GM18873 (cell line): ENCODE data around the gene PCDHGB4.
"Not testable (repeated sequence)": the region's sequence is repeated elsewhere in the genome, so short reads cannot be mapped to it uniquely, and the experiment has no call there.

Source experiments
- ATAC-seq: cut with Tn5 transposase; IDR thresholded peaks from one replicate; pipeline ENCODE4 v1.9.1; 2021; ENCODE audit warnings: mild to moderate bottlenecking, moderate library complexity, moderate number of reproducible peaks; ENCODE audit not compliant: unreplicated experiment, low FRiP score

Gene PCDHGB4

DNA sequence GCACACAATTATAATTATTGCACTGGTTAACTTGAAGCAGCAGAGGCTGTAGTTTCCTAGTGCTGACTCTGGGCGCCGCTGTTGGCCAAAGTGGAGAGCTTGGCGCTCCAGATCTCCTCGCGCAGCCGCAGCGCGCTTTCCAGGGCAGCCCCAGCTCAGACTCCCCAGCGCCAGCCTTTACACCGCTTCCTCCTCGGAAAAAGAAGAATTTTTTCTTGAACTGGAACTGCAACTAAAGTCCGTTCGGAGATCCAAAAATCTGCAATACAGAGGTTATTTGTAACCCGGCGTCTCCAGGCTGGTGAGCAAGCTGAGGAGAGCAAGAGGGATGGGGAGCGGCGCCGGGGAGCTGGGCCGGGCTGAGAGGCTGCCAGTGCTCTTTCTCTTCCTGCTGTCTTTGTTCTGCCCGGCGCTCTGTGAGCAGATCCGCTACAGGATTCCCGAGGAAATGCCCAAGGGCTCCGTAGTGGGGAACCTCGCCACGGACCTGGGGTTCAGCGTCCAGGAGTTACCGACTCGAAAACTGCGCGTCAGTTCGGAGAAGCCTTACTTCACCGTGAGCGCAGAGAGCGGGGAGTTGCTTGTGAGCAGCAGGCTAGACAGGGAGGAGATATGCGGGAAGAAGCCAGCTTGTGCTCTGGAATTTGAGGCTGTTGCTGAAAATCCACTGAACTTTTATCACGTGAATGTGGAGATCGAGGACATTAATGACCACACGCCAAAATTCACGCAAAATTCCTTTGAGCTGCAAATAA, at the start of gene PCDHGB4:
Gene PCDHGB4, plus strand, starts transcription at position 142 of the 755 bp plus-strand sequence. Its CDS starts 187 bp downstream, at position 329.
- ATAC-seq = not testable (repeated sequence)

DNA sequence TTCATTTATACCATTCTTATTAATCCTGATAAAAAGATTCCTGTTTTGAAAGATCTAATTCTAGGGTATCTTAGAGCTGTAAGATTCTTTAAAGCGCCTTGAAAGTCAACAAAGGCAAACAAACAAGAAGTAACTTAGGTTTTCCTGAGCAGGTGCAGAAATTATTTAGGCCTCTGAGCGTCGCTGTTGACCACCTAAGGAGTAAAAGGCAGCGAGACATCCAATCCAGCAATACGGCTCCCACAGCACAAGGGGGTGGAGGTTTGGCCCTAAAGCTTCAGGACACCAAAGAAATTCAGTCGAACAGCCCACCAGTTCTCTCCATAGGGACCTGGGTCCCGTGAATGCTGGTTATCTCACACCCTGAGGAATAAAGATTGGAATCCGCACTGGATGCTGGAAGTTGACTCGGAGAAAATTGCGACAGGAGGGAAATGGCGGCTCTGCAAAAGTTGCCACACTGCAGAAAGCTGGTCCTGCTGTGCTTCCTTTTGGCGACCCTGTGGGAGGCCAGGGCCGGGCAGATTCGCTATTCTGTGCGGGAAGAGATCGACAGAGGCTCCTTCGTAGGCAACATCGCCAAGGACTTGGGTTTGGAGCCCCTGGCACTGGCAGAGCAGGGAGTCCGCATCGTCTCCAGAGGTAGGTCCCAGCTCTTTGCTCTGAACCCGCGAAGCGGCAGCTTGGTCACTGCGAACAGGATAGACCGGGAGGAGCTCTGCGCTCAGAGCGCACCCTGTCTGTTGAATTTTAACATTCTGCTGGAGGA, 48.8 kb upstream of the PCDHGB4 start, which contains the start of gene PCDHGA2:
Gene PCDHGA2, plus strand, starts transcription at position 223 of the 769 bp plus-strand sequence.
- ATAC-seq = no peak

DNA sequence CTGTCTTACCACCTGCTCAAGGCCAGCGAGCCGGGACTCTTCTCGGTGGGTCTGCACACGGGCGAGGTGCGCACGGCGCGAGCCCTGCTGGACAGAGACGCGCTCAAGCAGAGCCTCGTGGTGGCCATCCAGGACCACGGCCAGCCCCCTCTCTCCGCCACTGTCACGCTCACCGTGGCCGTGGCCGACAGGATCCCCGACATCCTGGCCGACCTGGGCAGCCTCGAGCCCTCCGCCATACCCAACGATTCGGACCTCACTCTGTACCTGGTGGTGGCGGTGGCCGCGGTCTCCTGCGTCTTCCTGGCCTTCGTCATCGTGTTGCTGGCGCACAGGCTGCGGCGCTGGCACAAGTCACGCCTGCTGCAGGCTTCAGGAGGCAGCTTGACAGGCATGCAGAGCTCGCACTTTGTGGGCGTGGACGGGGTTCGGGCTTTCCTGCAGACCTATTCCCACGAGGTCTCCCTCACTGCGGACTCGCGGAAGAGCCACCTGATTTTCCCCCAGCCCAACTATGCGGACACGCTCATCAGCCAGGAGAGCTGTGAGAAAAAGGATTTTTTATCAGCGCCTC, 46.6 kb upstream of the PCDHGB4 start:
- ATAC-seq = not testable (repeated sequence)

DNA sequence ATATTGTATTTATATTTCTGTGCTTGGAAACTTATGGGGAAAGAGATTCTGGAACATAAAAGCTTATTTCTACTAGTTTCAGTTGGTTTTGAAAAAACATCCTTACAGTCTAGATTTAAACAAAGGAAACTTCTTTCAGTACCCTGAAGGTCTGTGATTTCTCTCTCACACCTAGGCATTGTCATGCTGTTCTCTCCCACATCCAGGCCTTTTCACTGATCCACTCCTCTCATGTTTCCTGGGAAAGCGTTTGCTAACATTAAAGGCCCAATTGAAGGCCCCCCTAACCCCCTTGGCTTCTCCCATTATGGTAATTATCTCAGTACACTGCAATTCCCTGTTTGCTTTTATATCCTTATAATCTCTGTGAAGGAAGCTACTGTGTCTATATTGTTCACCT, 44.7 kb upstream of the PCDHGB4 start:
- ATAC-seq = no peak

DNA sequence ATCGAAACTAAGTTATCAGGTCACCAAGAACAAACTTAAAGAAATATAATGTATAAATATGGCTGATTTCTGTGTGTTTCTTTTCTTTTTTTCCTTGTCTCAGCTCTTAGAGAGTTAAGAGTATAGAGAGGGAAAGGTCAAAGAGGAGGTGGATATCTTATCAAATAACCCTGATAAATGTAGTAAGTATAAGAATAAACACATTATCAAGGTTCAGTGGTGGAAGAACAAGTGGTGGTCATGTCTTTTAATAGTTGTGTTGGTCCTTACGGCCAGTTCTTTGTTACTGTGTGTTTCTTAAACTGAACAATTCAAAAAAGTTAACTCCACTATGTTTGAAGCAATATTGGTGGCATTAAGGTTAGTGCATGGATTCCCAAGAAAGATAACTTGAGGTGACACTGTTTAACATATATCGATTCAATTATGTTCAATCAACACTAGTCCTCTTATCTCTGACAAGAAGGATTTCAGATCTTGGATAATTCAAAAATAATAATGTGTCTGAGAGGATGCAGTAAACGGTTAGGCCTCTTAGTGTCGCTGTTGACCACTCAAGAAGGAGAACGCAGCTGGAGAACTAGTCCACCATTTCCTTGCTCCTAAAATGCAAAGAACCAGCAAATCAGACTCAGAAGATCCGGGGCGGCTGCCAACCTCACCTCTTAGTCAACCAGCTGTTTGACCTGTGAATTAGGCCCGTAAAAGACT, 44.1 kb upstream of the PCDHGB4 start, which contains the start of gene PCDHGA3:
Gene PCDHGA3, plus strand, starts transcription at position 588 of the 711 bp plus-strand sequence. CDS start 205 bp downstream, outside the sequence.
- ATAC-seq = no peak

DNA sequence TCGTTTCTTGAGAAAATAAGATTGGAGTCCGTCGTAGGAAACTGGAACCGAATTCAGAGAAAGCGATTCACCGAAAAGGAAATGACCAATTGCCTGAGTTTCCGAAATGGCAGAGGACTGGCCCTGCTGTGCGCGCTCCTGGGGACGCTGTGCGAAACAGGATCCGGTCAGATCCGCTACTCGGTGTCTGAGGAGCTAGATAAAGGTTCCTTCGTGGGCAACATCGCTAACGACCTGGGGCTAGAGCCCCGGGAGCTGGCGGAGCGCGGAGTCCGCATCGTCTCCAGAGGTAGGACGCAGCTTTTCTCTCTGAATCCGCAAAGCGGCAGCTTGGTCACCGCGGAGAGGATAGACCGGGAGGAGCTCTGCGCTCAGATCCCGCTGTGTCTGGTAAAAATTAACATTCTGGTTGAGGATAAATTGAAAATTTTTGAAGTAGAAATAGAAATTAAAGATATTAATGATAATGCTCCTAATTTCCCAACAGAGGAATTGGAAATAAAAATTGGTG, 43.5 kb upstream of the PCDHGB4 start:
- ATAC-seq = no peak

DNA sequence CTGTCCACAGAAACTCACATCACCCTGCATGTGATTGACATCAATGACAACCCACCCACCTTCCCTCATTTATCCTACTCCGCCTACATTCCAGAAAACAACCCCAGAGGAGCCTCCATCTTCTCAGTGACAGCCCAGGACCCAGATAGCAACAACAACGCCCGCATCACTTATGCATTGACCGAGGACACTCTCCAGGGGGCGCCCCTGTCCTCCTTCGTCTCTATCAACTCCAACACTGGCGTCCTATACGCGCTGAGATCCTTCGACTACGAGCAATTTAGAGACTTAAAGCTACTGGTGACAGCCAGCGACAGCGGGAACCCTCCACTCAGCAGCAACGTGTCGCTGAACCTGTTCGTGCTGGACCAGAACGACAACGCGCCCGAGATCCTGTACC, 42.2 kb upstream of the PCDHGB4 start:
- no peak for ATAC-seq

DNA sequence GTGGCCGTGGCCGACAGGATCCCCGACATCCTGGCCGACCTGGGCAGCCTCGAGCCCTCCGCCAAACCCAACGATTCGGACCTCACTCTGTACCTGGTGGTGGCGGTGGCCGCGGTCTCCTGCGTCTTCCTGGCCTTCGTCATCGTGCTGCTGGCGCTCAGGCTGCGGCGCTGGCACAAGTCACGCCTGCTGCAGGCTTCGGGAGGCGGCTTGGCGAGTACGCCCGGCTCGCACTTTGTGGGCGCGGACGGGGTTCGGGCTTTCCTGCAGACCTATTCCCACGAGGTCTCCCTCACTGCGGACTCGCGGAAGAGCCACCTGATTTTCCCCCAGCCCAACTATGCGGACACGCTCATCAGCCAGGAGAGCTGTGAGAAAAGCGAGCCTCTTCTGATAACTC, 41.5 kb upstream of the PCDHGB4 start:
- not testable (repeated sequence) for ATAC-seq

DNA sequence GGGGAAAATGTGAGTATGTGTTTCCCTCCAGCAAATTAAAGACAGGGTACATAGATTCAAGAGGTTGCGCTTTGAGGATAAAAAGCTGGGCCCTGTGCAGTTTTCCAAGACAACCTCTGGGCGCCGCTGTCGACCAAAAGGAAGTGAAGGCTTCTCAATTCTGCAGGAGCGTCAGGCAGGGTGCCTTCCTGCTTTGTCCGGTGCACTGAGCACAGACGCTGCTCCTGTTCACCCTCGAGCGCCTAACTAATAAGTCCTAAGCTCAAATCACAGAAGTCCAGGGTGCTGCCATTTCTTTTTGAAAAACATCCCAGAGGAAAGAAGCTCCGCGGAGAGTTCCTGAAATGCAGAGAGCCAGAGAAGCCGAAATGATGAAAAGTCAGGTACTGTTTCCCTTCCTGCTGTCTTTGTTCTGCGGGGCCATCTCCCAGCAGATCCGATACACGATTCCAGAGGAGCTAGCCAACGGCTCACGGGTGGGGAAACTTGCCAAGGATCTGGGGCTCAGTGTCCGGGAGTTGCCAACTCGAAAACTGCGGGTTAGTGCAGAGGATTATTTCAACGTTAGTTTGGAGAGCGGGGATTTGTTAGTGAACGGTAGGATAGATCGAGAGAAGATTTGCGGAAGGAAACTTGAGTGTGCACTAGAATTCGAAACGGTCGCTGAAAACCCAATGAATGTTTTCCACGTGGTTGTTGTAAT, 37.4 kb upstream of the PCDHGB4 start, which contains the start of gene PCDHGB1:
Gene PCDHGB1, plus strand, starts transcription at position 183 of the 703 bp plus-strand sequence. Its CDS starts 162 bp downstream, at position 345.
- ATAC-seq = no peak

DNA sequence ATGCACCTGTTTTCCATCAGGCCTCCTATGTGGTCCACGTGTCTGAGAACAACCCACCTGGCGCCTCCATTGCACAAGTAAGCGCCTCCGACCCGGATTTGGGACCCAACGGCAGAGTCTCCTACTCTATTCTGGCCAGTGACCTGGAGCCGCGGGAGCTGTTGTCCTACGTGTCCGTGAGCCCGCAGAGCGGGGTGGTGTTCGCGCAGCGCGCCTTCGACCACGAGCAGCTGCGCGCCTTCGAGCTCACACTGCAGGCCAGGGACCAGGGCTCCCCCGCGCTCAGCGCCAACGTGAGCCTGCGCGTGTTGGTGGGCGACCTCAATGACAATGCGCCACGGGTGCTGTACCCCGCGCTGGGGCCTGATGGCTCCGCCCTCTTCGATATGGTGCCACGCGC, 35.9 kb upstream of the PCDHGB4 start:
- no peak for ATAC-seq

DNA sequence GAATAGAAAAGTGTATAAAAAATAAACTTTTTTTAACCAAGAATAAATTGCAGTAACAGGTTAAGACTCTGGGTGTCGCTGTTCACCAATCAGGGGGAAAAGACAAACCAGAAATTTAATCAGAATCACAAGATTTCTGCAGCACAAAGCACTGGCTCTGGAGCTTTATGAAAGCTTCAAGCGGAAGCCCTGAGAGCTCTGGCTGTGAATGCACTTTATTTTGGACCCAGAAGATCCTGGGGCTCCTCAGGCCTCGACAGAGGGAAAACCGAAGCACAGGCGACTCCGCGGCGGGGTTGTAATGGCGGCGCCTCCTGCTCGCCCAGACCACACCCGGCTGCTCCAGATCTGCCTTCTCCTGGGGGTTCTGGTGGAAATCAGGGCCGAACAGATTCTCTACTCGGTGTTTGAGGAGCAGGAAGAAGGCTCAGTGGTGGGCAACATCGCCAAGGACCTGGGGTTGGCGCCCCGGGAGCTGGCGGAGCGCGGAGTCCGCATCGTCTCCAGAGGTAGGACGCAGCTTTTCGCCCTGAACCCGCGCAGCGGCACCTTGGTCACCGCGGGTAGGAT, 32.5 kb upstream of the PCDHGB4 start, which contains the start of gene PCDHGA4:
Gene PCDHGA4, plus strand, starts transcription at position 122 of the 570 bp plus-strand sequence. Its CDS starts 87 bp downstream, at position 209.
- ATAC-seq = no peak

DNA sequence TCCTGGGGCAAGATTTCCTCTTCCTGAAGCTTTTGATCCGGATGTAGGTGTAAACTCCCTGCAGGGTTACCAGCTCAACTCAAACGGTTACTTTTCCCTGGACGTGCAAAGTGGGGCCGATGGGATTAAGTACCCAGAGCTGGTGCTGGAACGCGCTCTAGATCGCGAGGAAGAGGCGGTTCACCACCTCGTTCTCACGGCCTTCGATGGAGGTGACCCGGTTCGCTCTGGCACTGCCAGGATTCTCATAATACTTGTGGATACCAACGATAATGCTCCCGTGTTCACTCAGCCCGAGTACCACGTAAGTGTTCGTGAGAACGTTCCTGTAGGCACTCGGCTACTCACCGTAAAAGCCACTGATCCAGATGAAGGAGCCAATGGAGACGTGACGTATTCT, 31.9 kb upstream of the PCDHGB4 start:
- ATAC-seq = no peak

DNA sequence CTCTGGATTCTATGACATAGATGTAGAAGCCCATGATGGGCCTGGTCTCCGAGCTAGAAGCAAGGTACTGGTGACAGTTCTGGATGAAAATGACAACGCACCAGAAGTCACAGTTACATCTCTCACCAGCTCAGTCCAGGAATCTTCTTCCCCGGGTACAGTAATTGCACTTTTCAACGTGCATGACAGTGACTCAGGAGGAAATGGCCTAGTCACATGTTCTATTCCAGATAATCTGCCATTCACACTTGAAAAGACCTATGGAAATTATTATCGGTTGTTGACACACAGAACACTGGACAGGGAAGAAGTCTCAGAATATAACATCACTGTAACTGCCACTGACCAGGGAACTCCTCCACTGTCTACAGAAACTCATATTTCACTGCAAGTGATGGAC, 31.4 kb upstream of the PCDHGB4 start:
- ATAC-seq = no peak

DNA sequence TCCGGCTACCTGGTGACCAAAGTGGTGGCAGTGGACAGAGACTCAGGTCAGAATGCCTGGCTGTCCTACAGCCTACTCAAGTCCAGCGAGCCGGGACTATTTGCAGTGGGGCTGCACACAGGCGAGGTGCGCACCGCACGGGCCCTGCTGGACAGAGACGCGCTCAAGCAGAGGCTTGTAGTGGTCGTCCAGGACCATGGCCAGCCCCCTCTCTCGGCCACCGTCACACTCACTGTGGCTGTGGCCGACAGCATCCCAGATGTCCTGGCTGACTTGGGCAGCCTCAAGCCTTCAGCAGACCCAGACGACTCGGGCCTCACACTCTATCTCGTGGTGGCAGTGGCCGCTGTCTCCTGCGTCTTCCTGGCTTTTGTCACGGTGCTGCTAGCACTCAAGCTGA, 30.5 kb upstream of the PCDHGB4 start:
- ATAC-seq = no peak

DNA sequence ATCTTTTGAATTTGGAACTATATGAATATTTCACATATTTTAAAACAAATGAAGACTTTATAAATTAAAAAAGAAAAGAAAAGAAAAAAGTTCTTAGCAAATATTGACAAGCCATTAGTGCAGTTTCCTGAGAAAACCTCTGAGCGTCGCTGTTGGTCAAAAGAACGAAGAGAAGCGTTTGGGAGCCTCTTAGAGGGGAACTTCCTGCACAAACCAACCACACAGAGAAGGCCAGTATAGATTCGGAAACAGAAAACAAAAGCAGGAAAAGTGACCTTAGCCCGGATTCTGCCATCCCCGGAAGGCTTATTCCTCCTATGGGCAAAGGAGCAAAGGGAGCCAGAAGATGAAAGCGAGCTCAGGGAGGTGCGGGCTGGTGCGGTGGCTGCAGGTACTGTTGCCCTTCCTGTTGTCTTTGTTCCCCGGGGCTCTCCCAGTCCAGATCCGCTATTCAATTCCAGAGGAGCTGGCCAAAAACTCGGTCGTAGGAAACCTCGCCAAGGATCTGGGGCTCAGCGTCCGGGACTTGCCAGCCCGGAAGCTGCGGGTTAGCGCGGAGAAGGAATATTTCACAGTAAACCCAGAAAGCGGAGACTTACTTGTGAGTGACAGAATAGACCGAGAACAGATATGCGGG, 27.6 kb upstream of the PCDHGB4 start, which contains the start of gene PCDHGB2:
Gene PCDHGB2, plus strand, starts transcription at position 205 of the 637 bp plus-strand sequence. Its CDS starts 142 bp downstream, at position 347.
- ATAC-seq = peak; percentile 84

DNA sequence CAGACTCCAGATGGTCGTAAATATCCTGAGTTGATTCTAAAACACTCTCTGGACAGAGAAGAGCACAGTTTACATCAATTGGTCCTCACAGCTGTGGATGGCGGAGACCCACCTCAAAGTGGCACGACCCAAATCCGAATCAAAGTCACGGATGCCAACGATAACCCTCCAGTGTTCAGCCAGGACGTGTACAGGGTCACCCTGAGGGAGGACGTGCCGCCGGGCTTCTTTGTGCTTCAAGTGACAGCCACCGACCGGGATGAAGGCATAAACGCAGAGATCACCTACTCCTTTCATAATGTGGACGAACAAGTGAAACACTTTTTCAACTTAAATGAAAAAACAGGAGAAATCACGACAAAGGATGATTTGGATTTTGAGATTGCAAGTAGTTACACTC, 26.8 kb upstream of the PCDHGB4 start:
- no peak for ATAC-seq

DNA sequence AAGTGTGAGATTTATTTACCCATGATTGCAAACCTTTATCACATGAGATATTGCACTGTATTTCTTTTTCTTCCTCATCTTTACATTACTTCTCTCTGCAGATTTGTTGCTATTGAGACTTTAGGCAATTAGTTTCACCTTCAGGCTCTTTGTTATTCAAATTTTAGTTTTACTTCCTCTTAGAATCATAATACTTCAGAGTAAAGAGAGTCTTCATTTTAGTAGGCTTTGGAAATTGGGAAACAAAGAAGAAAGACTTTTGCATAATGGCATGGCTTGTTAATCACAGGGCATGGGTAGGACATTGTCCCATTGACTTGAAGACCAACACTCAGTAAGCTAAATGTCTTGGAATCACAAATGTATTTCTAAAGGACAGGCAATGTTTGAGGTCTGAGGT, 24.8 kb upstream of the PCDHGB4 start:
- no peak for ATAC-seq

DNA sequence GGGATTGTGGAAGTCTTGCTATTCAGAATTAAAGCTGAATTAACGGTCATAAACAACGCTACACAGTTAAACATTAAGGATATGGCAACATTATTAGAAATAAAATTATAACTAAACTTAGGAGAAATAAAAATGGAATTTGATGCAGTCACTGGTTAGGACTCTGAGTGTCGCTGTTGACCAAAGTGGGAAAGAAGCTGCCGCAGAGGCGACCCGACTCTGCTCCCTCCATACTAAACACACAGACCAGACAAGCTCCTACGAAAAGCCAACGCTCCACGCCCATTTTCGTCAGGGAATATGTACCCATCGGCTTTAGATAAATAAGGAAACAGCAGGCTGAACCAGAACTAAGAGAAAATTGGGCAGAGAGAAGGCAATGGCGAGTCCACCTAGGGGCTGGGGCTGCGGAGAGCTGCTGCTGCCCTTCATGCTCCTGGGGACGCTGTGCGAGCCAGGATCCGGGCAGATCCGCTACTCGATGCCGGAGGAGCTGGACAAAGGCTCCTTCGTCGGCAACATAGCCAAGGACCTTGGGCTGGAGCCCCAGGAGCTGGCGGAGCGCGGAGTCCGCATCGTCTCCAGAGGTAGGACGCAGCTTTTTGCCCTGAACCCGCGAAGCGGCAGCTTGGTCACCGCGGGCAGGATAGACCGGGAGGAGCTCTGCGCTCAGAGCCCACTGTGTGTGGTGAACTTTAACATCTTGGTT, 23.4 kb upstream of the PCDHGB4 start, which contains the start of gene PCDHGA5:
Gene PCDHGA5, plus strand, starts transcription at position 211 of the 709 bp plus-strand sequence. Its CDS starts 169 bp downstream, at position 380.
- ATAC-seq = no peak
